Thoracic aorta (tissue), 2 donors: ENCODE results near the gene CLSTN2. TPM values are rescaled to one million over a fixed set of nuclear protein-coding genes. Genes with fewer than 3 reads are reported as not detected.

Experiments used
- ATAC-seq: fragments of 150-250 bp; one replicate; pipeline ENCODE4 v1.8.0; 2017; ENCODE audit warnings: low read depth; ENCODE audit not compliant: insufficient number of reproducible peaks, low FRiP score
- DNase-seq: peaks from one replicate; pipeline ENCODE4 v3.0.0-alpha.2; 2020; ENCODE audit warnings: low spot score
- H3K27ac ChIP-seq, 2 donors: fragments of 200-600 bp; sonication (generic); 1 replicate in 1 of 2; 2 replicates in 1 of 2; pipeline ENCODE4 v1.5.1; 2016; ENCODE audit warnings: mild to moderate bottlenecking in 2 of 2, moderate library complexity in 2 of 2
- H3K27me3 ChIP-seq: fragments of 200-600 bp; sonication (generic); replicated peaks from 2 replicates; pipeline ENCODE4 v1.6.0; 2016; ENCODE audit warnings: mild to moderate bottlenecking; ENCODE audit not compliant: insufficient read depth
- H3K36me3 ChIP-seq: fragments of 200-600 bp; sonication (generic); one replicate; pipeline ENCODE4 v1.5.1; 2016
- H3K4me1 ChIP-seq, 2 donors: fragments of 200-600 bp; sonication (generic); 1 replicate in 1 of 2; 2 replicates in 1 of 2; pipeline versions ENCODE4 v1.5.1 to v1.6.0; 2016; ENCODE audit warnings: low read depth in 2 of 2, mild to moderate bottlenecking in 1 of 2; ENCODE audit not compliant: control insufficient read depth in 1 of 2
- H3K4me3 ChIP-seq: fragments of 200-600 bp; sonication (generic); 2 replicates; pipeline ENCODE4 v1.5.1; 2016; ENCODE audit warnings: mild to moderate bottlenecking
- H3K9me3 ChIP-seq: fragments of 200-600 bp; sonication (generic); 2 replicates; pipeline ENCODE4 v1.5.1; 2016
- total RNA-seq, 2 donors: library from RNA; depleted of rRNA; stranded (reverse); fragments of >200 nt; gene quantifications; one replicate each; pipeline versions ENCODE4 v1.1.0 to v1.2.3, GENCODE V29; 2016
- TF ChIP-seq, protein P1 (sequence below): fragments of 200-600 bp; sonication (generic); IDR thresholded peaks from one replicate; pipeline ENCODE4 v1.5.1; 2019; ENCODE audit warnings: antibody characterized with exemption

Gene CLSTN2
- total RNA-seq, 2 donors from 2014 or later = 7.6 to 15.7 TPM

DNA sequence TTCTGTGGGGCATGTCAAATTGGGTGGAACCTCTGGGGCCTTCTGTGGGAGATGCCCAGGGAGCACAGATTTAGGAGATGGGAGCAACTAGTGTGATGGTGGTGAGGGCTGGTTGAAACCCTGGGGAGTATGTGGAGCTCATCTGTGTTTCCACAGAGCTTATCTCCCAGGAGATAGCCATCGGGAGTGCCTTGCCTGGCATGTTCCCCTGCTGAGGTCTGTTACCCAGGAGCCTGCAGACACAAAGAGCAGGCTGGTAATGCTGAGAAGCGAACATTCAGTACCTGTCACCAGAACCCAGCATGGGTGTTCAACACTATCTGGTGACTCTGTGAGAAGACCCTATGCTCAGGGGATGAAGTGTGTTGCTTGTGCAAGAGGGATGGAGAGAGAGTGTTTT lies 85.0 kb downstream of the CLSTN2 start:
- Histone ChIP-seq H3K27ac (peak overlapping the region; percentile 12 to 27), H3K27me3 (no peaks in the 10 kb centered on the region), H3K36me3 (no peaks in the 10 kb centered on the region), H3K4me1 (peaks cover 17 to 44% of the 10 kb centered on the region in 2 donors), H3K4me3 (no peak overlapping the region), H3K9me3 (no peaks in the 10 kb centered on the region)
- no peak for DNase-seq
- no peak for ATAC-seq
- TF ChIP-seq, protein P1, sequence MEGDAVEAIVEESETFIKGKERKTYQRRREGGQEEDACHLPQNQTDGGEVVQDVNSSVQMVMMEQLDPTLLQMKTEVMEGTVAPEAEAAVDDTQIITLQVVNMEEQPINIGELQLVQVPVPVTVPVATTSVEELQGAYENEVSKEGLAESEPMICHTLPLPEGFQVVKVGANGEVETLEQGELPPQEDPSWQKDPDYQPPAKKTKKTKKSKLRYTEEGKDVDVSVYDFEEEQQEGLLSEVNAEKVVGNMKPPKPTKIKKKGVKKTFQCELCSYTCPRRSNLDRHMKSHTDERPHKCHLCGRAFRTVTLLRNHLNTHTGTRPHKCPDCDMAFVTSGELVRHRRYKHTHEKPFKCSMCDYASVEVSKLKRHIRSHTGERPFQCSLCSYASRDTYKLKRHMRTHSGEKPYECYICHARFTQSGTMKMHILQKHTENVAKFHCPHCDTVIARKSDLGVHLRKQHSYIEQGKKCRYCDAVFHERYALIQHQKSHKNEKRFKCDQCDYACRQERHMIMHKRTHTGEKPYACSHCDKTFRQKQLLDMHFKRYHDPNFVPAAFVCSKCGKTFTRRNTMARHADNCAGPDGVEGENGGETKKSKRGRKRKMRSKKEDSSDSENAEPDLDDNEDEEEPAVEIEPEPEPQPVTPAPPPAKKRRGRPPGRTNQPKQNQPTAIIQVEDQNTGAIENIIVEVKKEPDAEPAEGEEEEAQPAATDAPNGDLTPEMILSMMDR = no peak

DNA sequence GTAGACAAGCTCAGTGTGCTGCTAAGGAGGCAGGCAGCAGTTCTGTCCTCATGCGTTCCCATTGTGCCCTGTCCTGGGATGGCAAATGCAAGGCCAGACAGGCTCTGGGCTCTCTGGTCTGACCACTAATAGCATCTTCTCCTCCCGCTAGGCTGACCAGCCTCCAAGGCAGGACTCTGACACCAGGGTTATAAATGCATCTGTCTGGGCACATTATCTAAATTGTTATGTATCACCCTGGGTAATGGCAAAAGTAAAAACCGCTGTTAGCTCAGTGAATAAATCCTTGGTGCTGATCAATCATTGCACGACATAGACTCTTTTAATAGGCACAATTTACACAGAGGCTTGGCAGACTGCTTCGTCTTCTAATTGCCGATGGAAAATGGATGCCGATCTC lies 85.6 kb downstream of the CLSTN2 start:
- ATAC-seq = no peak
- DNase-seq = no peak
- peaks cover 17 to 44% of the 10 kb centered on the region in 2 donors for H3K4me1 ChIP-seq

GRCh38 chr3:140021269-140021668 lies 86.3 kb downstream of the CLSTN2 start:
- no peak overlapping the region for H3K4me3 ChIP-seq
- H3K27me3 ChIP-seq = no peaks in the 10 kb centered on the region
- no peaks in the 10 kb centered on the region for H3K9me3 ChIP-seq
- DNase-seq = no peak
- H3K4me1 ChIP-seq = peaks cover 17 to 44% of the 10 kb centered on the region in 2 donors
- no peak overlapping the region for H3K27ac ChIP-seq
- TF ChIP-seq, protein P1 = no peak
- ATAC-seq = no peak
- H3K36me3 ChIP-seq = no peaks in the 10 kb centered on the region

More for the DNA sequence above, 85.6 kb downstream of the CLSTN2 start:
- Histone ChIP-seq H3K4me3 (no peak overlapping the region), H3K36me3 (no peaks in the 10 kb centered on the region), H3K27ac (no peak overlapping the region), H3K27me3 (no peaks in the 10 kb centered on the region), H3K9me3 (no peaks in the 10 kb centered on the region)
- TF ChIP-seq, protein P1 = no peak

DNA sequence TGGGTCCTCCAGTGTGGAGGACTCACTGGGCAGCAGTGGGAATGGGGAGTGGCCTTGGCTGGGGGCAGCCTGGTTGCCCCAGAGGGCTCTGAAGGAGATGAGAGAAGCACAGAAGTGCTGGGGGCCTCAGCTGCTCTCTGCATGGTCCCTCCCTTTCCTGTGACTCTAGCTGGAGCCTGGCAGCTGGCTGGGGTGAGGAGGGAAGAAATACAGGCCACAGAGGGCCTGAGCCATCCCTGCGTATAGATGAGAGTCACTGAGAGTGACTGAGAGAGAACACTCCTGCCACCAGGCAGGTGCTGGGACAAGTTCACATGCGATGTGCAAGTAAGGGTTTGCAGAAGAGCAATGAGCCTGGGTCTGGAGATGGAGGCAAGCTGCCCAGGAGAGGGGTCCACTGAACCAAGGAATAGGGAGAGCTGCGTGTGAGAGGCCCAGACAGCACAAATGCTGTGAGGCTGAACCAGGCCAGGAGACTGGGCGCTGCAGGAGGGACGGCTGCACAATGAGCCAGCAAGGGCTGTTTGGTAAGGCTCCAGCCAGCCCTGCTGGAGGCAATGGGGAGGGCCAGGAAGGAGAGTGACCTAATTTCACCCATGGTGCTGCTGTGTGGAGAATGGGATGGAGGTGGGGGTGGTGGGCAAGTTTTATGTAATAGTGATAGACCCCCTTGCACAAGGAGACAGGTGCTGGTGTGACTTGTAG lies 87.2 kb downstream of the CLSTN2 start:
- TF ChIP-seq, protein P1 = peak; percentile 33
- ATAC-seq = no peak
- Histone ChIP-seq H3K4me1 (peaks cover 17 to 44% of the 10 kb centered on the region in 2 donors), H3K4me3 (no peak overlapping the region), H3K27me3 (no peaks in the 10 kb centered on the region), H3K9me3 (no peaks in the 10 kb centered on the region), H3K36me3 (no peaks in the 10 kb centered on the region), H3K27ac (peak overlapping the region in 1 of 2 donors; percentile 79)
- no peak for DNase-seq

DNA sequence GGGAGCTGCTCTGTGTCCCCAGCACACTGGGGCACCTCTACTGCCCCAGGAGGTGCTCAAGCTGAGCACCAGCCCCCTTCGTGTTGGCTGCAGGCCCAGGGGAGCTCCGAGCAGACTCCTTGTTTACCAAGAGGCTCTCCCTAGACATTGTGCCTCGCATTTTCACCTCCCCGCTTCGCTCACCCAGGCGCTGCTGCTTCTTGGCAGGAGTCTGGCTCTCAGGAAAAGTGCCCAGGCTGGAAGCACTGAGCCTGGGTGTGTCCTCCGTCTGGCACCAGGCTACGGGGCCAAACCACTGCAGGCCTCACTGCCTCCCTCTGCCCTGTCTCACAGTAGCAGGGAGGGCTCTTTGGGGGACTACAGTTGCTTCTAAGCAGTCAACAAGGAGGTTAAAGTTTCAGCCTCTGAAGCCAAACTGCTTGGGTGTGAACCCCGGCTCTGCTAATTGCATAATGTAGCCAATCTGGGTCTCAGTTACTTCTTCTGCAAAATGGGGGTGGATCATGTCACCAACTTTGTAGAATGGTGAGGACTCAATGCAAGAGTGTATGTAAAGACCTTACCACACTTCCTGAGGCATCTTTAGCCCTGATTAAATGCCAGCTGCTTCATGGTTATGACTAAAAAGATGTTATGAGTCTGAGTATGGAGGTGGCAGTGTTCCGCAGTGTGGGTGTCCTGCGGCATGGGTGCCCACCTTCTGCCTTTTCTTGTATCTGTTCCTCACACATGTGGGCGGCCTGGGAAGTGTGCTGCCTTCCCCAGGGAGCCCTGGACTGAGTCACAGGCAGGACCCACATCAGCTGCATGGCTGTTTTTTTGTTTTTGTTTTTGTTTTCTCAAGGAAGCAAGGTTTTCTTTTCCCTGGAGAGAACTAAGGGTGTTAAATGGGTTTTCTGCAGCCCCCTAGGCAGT lies 88.9 kb downstream of the CLSTN2 start:
- ATAC-seq = no peak
- Histone ChIP-seq H3K4me1 (peaks cover 17 to 41% of the 10 kb centered on the region in 2 donors), H3K27ac (peak overlapping the region; percentile 62 to 79), H3K27me3 (no peaks in the 10 kb centered on the region), H3K36me3 (no peaks in the 10 kb centered on the region), H3K4me3 (no peak overlapping the region), H3K9me3 (no peaks in the 10 kb centered on the region)
- TF ChIP-seq, protein P1 = no peak
- no peak for DNase-seq
